HepG2 (cell line): ENCODE results near the gene CD93. TPM values are rescaled to one million over a fixed set of nuclear protein-coding genes. Genes with fewer than 3 reads are reported as not detected.

Source experiments
- ATAC-seq: fragments of 200-7000 bp; cut with Tn5 transposase; 3 replicates; pipeline ENCODE4 v1.9.1; 2020; ENCODE audit warnings: mild to moderate bottlenecking, moderate library complexity
- BruUV-seq: library from RNA; stranded (reverse); fragments of 400-500 nt; replicated peaks from 2 replicates; lab custom pipeline; 2021; lab: Mats Ljungman, UMichigan
- CTCF ChIA-PET: fragments of 300-600 bp; formaldehyde crosslinking; extraction: SDS; loops from one replicate; lab custom pipeline; 2021; ENCODE audit warnings: low total read pairs, inconsistent platforms, low intra/inter-chr PET ratio; lab: Yijun Ruan, JAX
- POLR2A ChIA-PET: fragments of 350-600 bp; sonication (Branson Sonifier 250); formaldehyde crosslinking; loops from one replicate; lab custom pipeline; 2020; ENCODE audit warnings: antibody characterized with exemption, inconsistent platforms; lab: Yijun Ruan, JAX
- DNase-seq: peaks from one replicate; pipeline ENCODE4 v3.0.0-alpha.2; 2015; ENCODE audit warnings: low spot score
- FAIRE-seq: peaks from 3 replicates; lab custom pipeline; 2011; peaks lifted over from hg19 to GRCh38; lab: Jason Lieb, UNC
- H2AFZ ChIP-seq: one replicate; pipeline ENCODE4 v1.6.1; 2011; ENCODE audit warnings: low read length, inconsistent platforms
- H3K27ac ChIP-seq: fragments of 300-600 bp; 3 replicates; pipeline ENCODE4 v1.8.0; 2011; ENCODE audit warnings: mixed run types, mild to moderate bottlenecking, mixed read lengths, low read length, inconsistent platforms; ENCODE audit not compliant: insufficient read depth; ENCODE audit errors: extremely low read length
- H3K27me3 ChIP-seq, 2 experiments: fragments of 200-600 bp in 1 of 2; 2 replicates in 1 of 2; 3 replicates in 1 of 2; pipeline versions ENCODE4 v1.6.0 to v1.8.0; 2011; ENCODE audit warnings: low read length in 2 of 2, mild to moderate bottlenecking in 2 of 2, moderate library complexity in 2 of 2, inconsistent platforms in 1 of 2; ENCODE audit not compliant: insufficient read depth in 2 of 2, control insufficient read depth in 1 of 2
- H3K36me3 ChIP-seq, 2 experiments: fragments of 200-600 bp in 1 of 2; replicated peaks in 1 of 2; 2 replicates in 1 of 2; 3 replicates in 1 of 2; pipeline versions ENCODE4 v1.5.1 to v1.8.0; 2011; ENCODE audit warnings: low read length in 2 of 2, inconsistent platforms in 1 of 2; ENCODE audit not compliant: insufficient read depth in 2 of 2, control insufficient read depth in 1 of 2
- H3K4me1 ChIP-seq: 2 replicates; pipeline ENCODE4 v1.5.1; 2012; ENCODE audit warnings: low read length, inconsistent platforms; ENCODE audit not compliant: insufficient read depth
- H3K4me2 ChIP-seq: 2 replicates; pipeline ENCODE4 v1.6.0; 2011; ENCODE audit warnings: low read depth, low read length, inconsistent platforms
- H3K4me3 ChIP-seq, 3 experiments: fragments of 200-600 bp in 1 of 3; sonication (generic), shearing (Covaris generic) in 1 of 3; replicated peaks in 1 of 3; 2 replicates each; pipeline ENCODE4 v1.5.1; 2011 to 2016; ENCODE audit warnings: low read length in 3 of 3, inconsistent platforms in 2 of 3, low read depth in 2 of 3, mild to moderate bottlenecking in 2 of 3, control low read depth in 1 of 3, mixed read lengths in 1 of 3; ENCODE audit not compliant: insufficient read depth in 1 of 3
- H3K79me2 ChIP-seq: one replicate; pipeline ENCODE4 v1.6.1; 2011; ENCODE audit warnings: low read length, inconsistent platforms; ENCODE audit not compliant: insufficient read depth
- H3K9ac ChIP-seq: 2 replicates; pipeline ENCODE4 v1.6.0; 2011; ENCODE audit warnings: mild to moderate bottlenecking, low read depth, low read length, inconsistent platforms; ENCODE audit not compliant: insufficient read depth
- H3K9me3 ChIP-seq: 2 replicates; pipeline ENCODE4 v1.5.1; 2012; ENCODE audit warnings: mild to moderate bottlenecking, low read length
- H4K20me1 ChIP-seq: 2 replicates; pipeline ENCODE4 v1.6.0; 2011; ENCODE audit warnings: inconsistent platforms, mild to moderate bottlenecking, low read length, moderate library complexity; ENCODE audit not compliant: insufficient read depth
- AKAP8 ChIP-seq: sonication (generic); formaldehyde crosslinking; IDR thresholded peaks from 2 replicates; pipeline ENCODE4 v1.5.1; 2020; ENCODE audit warnings: mild to moderate bottlenecking, missing genetic modification reagents
- ARID5B ChIP-seq: IDR thresholded peaks from 2 replicates; pipeline ENCODE4 v1.4.0; 2020; ENCODE audit warnings: mild to moderate bottlenecking, missing genetic modification reagents
- CERS6 ChIP-seq: sonication (generic); formaldehyde crosslinking; IDR thresholded peaks from 2 replicates; pipeline ENCODE4 v1.5.0; 2020; ENCODE audit warnings: missing genetic modification reagents
- DDIT3 ChIP-seq: sonication (generic); formaldehyde crosslinking; IDR thresholded peaks from 2 replicates; pipeline ENCODE4 v1.4.0; 2020; ENCODE audit warnings: mild to moderate bottlenecking, missing genetic modification reagents
- EHMT2 ChIP-seq: fragments of 200-600 bp; sonication (generic); IDR thresholded peaks from 2 replicates; pipeline ENCODE4 v1.7.0; 2017; ENCODE audit warnings: antibody characterized with exemption, low read depth, low read length, borderline replicate concordance
- MAFG ChIP-seq: sonication (generic); formaldehyde crosslinking; IDR thresholded peaks from 2 replicates; pipeline ENCODE4 v1.5.1; 2020; ENCODE audit warnings: mild to moderate bottlenecking, missing genetic modification reagents
- NFE2L2 ChIP-seq: fragments of 150-350 bp; IDR thresholded peaks from 2 replicates; pipeline ENCODE4 v1.6.1; 2014; ENCODE audit warnings: low read length
- NR2F6 ChIP-seq, 2 experiments: IDR thresholded peaks; 2 replicates each; pipeline ENCODE4 v1.6.1; 2016; ENCODE audit warnings: antibody characterized with exemption in 1 of 2, mild to moderate bottlenecking in 1 of 2
- ONECUT2 ChIP-seq: sonication (generic); formaldehyde crosslinking; IDR thresholded peaks from 2 replicates; pipeline ENCODE4 v1.4.0; 2020; ENCODE audit warnings: missing genetic modification reagents
- ZNF713 ChIP-seq: sonication (generic); formaldehyde crosslinking; IDR thresholded peaks from 2 replicates; pipeline ENCODE4 v1.4.0; 2020; ENCODE audit warnings: mild to moderate bottlenecking, missing genetic modification reagents
- ZNF784 ChIP-seq: sonication (generic); formaldehyde crosslinking; IDR thresholded peaks from 2 replicates; pipeline ENCODE4 v1.5.1; 2020; ENCODE audit warnings: missing genetic modification reagents, mild to moderate bottlenecking, borderline replicate concordance
- WGBS: methylation state at CpG from one replicate; pipeline ENCODE4 v1.1.6; 2017; ENCODE audit warnings: low lambda C conversion rate; 5-methylcytosine and 5-hydroxymethylcytosine counted together
- in situ Hi-C: cut with HindIII; loops from 2 replicates; pipeline ENCODE4 v1.10.0; 2017; ENCODE audit warnings: low pct_unique_long_range_greater_than_20kb; ENCODE audit not compliant: extremely low pct_ligation_motif_present
- intact Hi-C: fragments of 100-400 bp; cut with micrococcal nuclease; formaldehyde crosslinking; loops from one replicate; pipeline ENCODE4 v1.10.0; 2022; ENCODE audit not compliant: unreplicated experiment
- polyA plus RNA-seq, 8 experiments: library from polyadenylated mRNA; depleted of rRNA in 3 of 8; stranded (reverse) in 7 of 8; unstranded in 1 of 8; fragments of >200 nt; fragmentation: Illumina TruSeq in 4 of 8; extraction: Trizol in 4 of 8; gene quantifications; 2 replicates each; pipeline versions ENCODE4 v1.2.1 to v1.2.3, GENCODE V29; 2011 to 2016; ENCODE audit warnings: low read depth in 4 of 8, missing spikeins in 1 of 8, mixed read lengths in 1 of 8; ENCODE audit not compliant: insufficient read depth in 1 of 8
- total RNA-seq, 5 experiments: library from RNA; depleted of rRNA; stranded (reverse); fragments of >200 nt; fragmentation: Illumina TruSeq; extraction: Trizol; gene quantifications; 2 replicates each; pipeline ENCODE4 v1.2.3, GENCODE V29; 2016; ENCODE audit warnings: low read depth in 1 of 5

The CD93 gene
- total and polyA plus RNA-seq, 2 of the 13 experiments (the other 11 are each of a cell fraction or from before 2014, with no cell fraction given) = not detected

GRCh38 chr20:23084282-23084844, 1.8 kb downstream of the CD93 start:
- Histone ChIP-seq H3K4me2 (no peak overlapping the region), H3K4me3 (no peak overlapping the region), H2AFZ (no peak overlapping the region), H3K4me1 (no peaks in the 10 kb centered on the region), H3K79me2 (no peaks in the 10 kb centered on the region), H4K20me1 (no peaks in the 10 kb centered on the region), H3K36me3 (no peaks in the 10 kb centered on the region), H3K27me3 (peaks cover 2 to 15% of the 10 kb centered on the region in 2 experiments; a peak in 4 of 5 replicates), H3K9me3 (no peaks in the 10 kb centered on the region), H3K9ac (no peak overlapping the region), H3K27ac (no peak overlapping the region)
- ChIA-PET CTCF (no interaction called here), POLR2A (no interaction called here)
- WGBS = 46% methylated on average over 16 of the region's 17 CpGs
- in situ Hi-C loops = no loop called here
- no TSS peak for BruUV-seq
- FAIRE-seq = no peak
- DNase-seq = no peak
- intact Hi-C loops = no loop called here
- TF ChIP-seq DDIT3 (CRISPR knock-in tag) = no peak
- TF ChIP-seq ZNF784 (CRISPR knock-in tag) = no peak
- TF ChIP-seq ZNF713 (CRISPR knock-in tag) = no peak
- no peak for TF ChIP-seq ARID5B
- TF ChIP-seq EHMT2 = no peak
- no peak for TF ChIP-seq ONECUT2 (CRISPR knock-in tag)
- no peak for TF ChIP-seq MAFG (CRISPR knock-in tag)
- TF ChIP-seq NFE2L2 = no peak
- TF ChIP-seq AKAP8 = no peak
- no peak for TF ChIP-seq CERS6 (CRISPR knock-in tag)
- no peak for TF ChIP-seq NR2F6 (IDR thresholded peaks at IDR 0.05)
- TF ChIP-seq NR2F6 (CRISPR knock-in tag; IDR thresholded peaks at IDR 0.05) = no peak
- no peak for ATAC-seq
